ENCODE measurements around the gene KRTAP4-1.
"Not testable (repeated sequence)": the region's sequence is repeated elsewhere in the genome, so short reads cannot be mapped to it uniquely, and the experiment has no call there.

DNA sequence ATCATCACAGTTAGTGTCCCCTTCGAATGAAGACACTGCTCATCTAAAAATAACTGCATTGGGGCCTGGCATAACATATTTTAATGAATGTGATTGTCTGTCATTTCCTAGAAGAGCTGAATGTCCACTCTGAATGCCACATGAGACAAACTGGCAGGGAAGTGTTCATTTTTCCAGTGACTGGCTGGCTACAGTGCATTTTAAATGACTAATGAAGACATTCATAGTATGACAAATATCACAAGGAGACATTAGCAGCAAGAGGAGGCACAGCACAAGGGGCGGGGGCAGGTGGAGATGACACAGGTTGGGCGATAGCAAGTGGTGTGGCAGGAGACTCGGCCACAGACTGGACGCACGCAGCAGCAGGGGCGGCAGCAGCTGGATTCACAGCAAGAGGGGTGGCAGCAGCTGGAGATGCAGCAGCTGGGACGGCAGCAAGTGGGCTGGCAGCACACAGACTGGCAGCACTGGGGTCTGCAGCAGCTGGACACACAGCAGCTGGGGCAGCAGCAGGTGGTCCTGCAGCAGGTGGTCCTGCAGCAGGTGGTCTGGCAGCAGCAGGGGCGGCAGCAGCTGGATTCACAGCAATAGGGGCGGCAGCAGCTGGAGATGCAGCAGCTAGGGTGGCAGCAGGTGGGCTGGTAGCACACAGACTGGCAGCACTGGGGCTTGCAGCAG, 35.6 kb downstream of the KRTAP4-1 start:
- TF ChIP-seq, protein P1, sequence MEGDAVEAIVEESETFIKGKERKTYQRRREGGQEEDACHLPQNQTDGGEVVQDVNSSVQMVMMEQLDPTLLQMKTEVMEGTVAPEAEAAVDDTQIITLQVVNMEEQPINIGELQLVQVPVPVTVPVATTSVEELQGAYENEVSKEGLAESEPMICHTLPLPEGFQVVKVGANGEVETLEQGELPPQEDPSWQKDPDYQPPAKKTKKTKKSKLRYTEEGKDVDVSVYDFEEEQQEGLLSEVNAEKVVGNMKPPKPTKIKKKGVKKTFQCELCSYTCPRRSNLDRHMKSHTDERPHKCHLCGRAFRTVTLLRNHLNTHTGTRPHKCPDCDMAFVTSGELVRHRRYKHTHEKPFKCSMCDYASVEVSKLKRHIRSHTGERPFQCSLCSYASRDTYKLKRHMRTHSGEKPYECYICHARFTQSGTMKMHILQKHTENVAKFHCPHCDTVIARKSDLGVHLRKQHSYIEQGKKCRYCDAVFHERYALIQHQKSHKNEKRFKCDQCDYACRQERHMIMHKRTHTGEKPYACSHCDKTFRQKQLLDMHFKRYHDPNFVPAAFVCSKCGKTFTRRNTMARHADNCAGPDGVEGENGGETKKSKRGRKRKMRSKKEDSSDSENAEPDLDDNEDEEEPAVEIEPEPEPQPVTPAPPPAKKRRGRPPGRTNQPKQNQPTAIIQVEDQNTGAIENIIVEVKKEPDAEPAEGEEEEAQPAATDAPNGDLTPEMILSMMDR (IDR thresholded peaks at IDR 0.05), result not testable (repeated sequence)
- not testable (repeated sequence) for TF ChIP-seq POLR2A, EP300 (IDR thresholded peaks at IDR 0.05)

Data from ovary (tissue), 3 donors.